ENCODE measurements around the gene PPARD.

Gene PPARD

GRCh38 chr6:35469751-35470662, 127.6 kb downstream of the PPARD start:
- DNase-seq (ENCODE audit: low read depth in 2 of 2) = no peak

- no peak for DNase-seq (ENCODE audit: low read depth in 2 of 2)
Observed at GRCh38 chr6:35470663-35471120, 128.3 kb downstream of the PPARD start.

- DNase-seq (ENCODE audit: low read depth in 2 of 2) = no peak
Observed at GRCh38 chr6:35471836-35472345, 129.5 kb downstream of the PPARD start.

GRCh38 chr6:35473075-35473849, 130.9 kb downstream of the PPARD start:
- DNase-seq (ENCODE audit: low read depth in 2 of 2) = no peak

GRCh38 chr6:35473850-35474130, 131.4 kb downstream of the PPARD start:
- DNase-seq (ENCODE audit: low read depth in 2 of 2) = no peak

- no peak for DNase-seq (ENCODE audit: low read depth in 2 of 2)
Observed at GRCh38 chr6:35474131-35474941, 132.0 kb downstream of the PPARD start.

- DNase-seq (ENCODE audit: low read depth in 2 of 2) = no peak
Observed at GRCh38 chr6:35474942-35475570, 132.7 kb downstream of the PPARD start.

- no peak for DNase-seq (ENCODE audit: low read depth in 2 of 2)
Observed at GRCh38 chr6:35475573-35475972, 133.2 kb downstream of the PPARD start.

GRCh38 chr6:35476004-35476403, 133.6 kb downstream of the PPARD start:
- DNase-seq (ENCODE audit: low read depth in 2 of 2) = no peak

GRCh38 chr6:35477028-35477427, 134.7 kb downstream of the PPARD start:
- DNase-seq (ENCODE audit: low read depth in 2 of 2) = no peak
